HG03045 (cell line): Measurements from ENCODE around the gene TSPAN1.
A peak's percentile ranks its signal among the peaks of the same experiment; 100 is the strongest.

ENCODE experiments used
- ATAC-seq: cut with Tn5 transposase; IDR thresholded peaks from one replicate; pipeline ENCODE4 v1.9.1; 2021; ENCODE audit warnings: mild to moderate bottlenecking, moderate library complexity; ENCODE audit not compliant: unreplicated experiment

The TSPAN1 gene

GRCh38 chr1:46186076-46186475 is 11.2 kb downstream of the TSPAN1 start:
- no peak for ATAC-seq

- no peak for ATAC-seq
These were observed 12.4 kb downstream of the TSPAN1 start for GRCh38 chr1:46187106-46187869.

GRCh38 chr1:46188295-46189030 is 13.6 kb downstream of the TSPAN1 start:
- no peak for ATAC-seq

- no peak for ATAC-seq
These were observed 15.7 kb downstream of the TSPAN1 start for GRCh38 chr1:46190539-46190938.

GRCh38 chr1:46191033-46191701 is 16.3 kb downstream of the TSPAN1 start:
- no peak for ATAC-seq

- ATAC-seq = no peak
These were observed 17.3 kb downstream of the TSPAN1 start for GRCh38 chr1:46192171-46192570.

GRCh38 chr1:46193285-46193684 is 18.4 kb downstream of the TSPAN1 start:
- ATAC-seq = no peak

- no peak for ATAC-seq
These were observed 19.2 kb downstream of the TSPAN1 start for GRCh38 chr1:46193984-46194570.

- ATAC-seq = no peak
These were observed 19.8 kb downstream of the TSPAN1 start for GRCh38 chr1:46194641-46195193.

- ATAC-seq = no peak
These were observed 21.7 kb downstream of the TSPAN1 start for GRCh38 chr1:46196609-46197008.

- no peak for ATAC-seq
These were observed 22.7 kb downstream of the TSPAN1 start for GRCh38 chr1:46197560-46197963.

- peak; percentile 83 for ATAC-seq
These were observed 23.3 kb downstream of the TSPAN1 start, which contains the start of gene POMGNT1 for GRCh38 chr1:46197964-46198811. POMGNT1 (minus strand) TSS chr1:46198434; CDS start chr1:46197821, 613 bp downstream.

- ATAC-seq = no peak
These were observed 24.4 kb downstream of the TSPAN1 start for GRCh38 chr1:46199233-46199749.

GRCh38 chr1:46203738-46204405 is 29.0 kb downstream of the TSPAN1 start:
- no peak for ATAC-seq

GRCh38 chr1:46204406-46204742 is 29.5 kb downstream of the TSPAN1 start:
- no peak for ATAC-seq

- ATAC-seq = no peak
These were observed 30.3 kb downstream of the TSPAN1 start for GRCh38 chr1:46205141-46205540.

- ATAC-seq = no peak
These were observed 30.9 kb downstream of the TSPAN1 start for GRCh38 chr1:46205791-46206190.

GRCh38 chr1:46206399-46206798 is 31.5 kb downstream of the TSPAN1 start:
- ATAC-seq = no peak

- ATAC-seq = no peak
These were observed 35.7 kb downstream of the TSPAN1 start for GRCh38 chr1:46210561-46210960.
